OCI-LY7 (cell line): ENCODE measurements around the gene RHOT2. TPM values are rescaled to one million over a fixed set of nuclear protein-coding genes. Genes with fewer than 3 reads are reported as not detected.

ENCODE experiments used
- BruUV-seq: library from RNA; stranded (reverse); fragments of 400-500 nt; replicated peaks from 2 replicates; lab custom pipeline; 2021; lab: Mats Ljungman, UMichigan
- CTCF ChIA-PET: fragments of 300-600 bp; sonication (Branson Sonifier 250); formaldehyde crosslinking; loops from one replicate; lab custom pipeline; 2022; ENCODE audit warnings: antibody characterized with exemption; ENCODE audit not compliant: unreplicated experiment; lab: Charles Lee
- POLR2A ChIA-PET: fragments of 300-600 bp; sonication (Branson Sonifier 250); formaldehyde crosslinking; loops from one replicate; lab custom pipeline; 2022; ENCODE audit warnings: antibody characterized with exemption; lab: Charles Lee
- DNase-seq: peaks from one replicate; pipeline ENCODE4 v3.0.0-alpha.2; 2015; ENCODE audit warnings: low spot score
- H2AFZ ChIP-seq: fragments of 200-600 bp; sonication (generic), shearing (Covaris generic); 2 replicates; pipeline ENCODE4 v1.6.1; 2014; ENCODE audit warnings: mild to moderate bottlenecking, antibody characterized with exemption, low read length, moderate library complexity
- H3K27ac ChIP-seq: fragments of 200-600 bp; sonication (generic); 2 replicates; pipeline ENCODE4 v1.5.1; 2014; ENCODE audit warnings: mixed run types, low read depth, mild to moderate bottlenecking, moderate library complexity, low read length, inconsistent platforms; ENCODE audit not compliant: poor library complexity, severe bottlenecking
- H3K36me3 ChIP-seq: fragments of 200-600 bp; sonication (generic); 2 replicates; pipeline ENCODE4 v1.6.1; 2014; ENCODE audit warnings: mild to moderate bottlenecking, antibody characterized with exemption, low read length, moderate library complexity, mixed read lengths; ENCODE audit not compliant: insufficient read depth
- H3K4me1 ChIP-seq: fragments of 200-600 bp; sonication (generic); 2 replicates; pipeline ENCODE4 v1.5.1; 2014; ENCODE audit warnings: mild to moderate bottlenecking, low read length; ENCODE audit not compliant: insufficient read depth, poor library complexity, severe bottlenecking
- H3K4me2 ChIP-seq: fragments of 200-600 bp; sonication (generic); 2 replicates; pipeline ENCODE4 v1.6.1; 2014; ENCODE audit warnings: mild to moderate bottlenecking, low read length
- H3K4me3 ChIP-seq: fragments of 200-600 bp; sonication (generic); 2 replicates; pipeline ENCODE4 v1.5.1; 2014; ENCODE audit warnings: mild to moderate bottlenecking, low read depth, low read length; ENCODE audit not compliant: poor library complexity, severe bottlenecking
- H3K79me2 ChIP-seq: fragments of 200-600 bp; sonication (generic); 2 replicates; pipeline ENCODE4 v1.6.1; 2016; ENCODE audit warnings: low read depth, mild to moderate bottlenecking, low read length, moderate library complexity, mixed read lengths; ENCODE audit not compliant: insufficient read depth
- H3K9me2 ChIP-seq: fragments of 200-600 bp; sonication (generic); 2 replicates; pipeline ENCODE4 v1.6.1; 2016; ENCODE audit warnings: mild to moderate bottlenecking, low read length, mixed read lengths; ENCODE audit not compliant: insufficient read depth
- H3K9me3 ChIP-seq: fragments of 200-600 bp; sonication (generic); 2 replicates; pipeline ENCODE4 v1.6.1; 2014; ENCODE audit warnings: mild to moderate bottlenecking, mixed run types, low read length, mixed read lengths
- H4K20me1 ChIP-seq: fragments of 200-600 bp; sonication (generic); 2 replicates; pipeline ENCODE4 v1.6.1; 2014; ENCODE audit warnings: mild to moderate bottlenecking, antibody characterized with exemption, low read length, moderate library complexity, mixed read lengths; ENCODE audit not compliant: insufficient read depth
- EZH2phosphoT487 ChIP-seq: fragments of 200-600 bp; sonication (generic); IDR thresholded peaks from 2 replicates; pipeline ENCODE4 v1.6.1; 2018; ENCODE audit warnings: low read depth, borderline replicate concordance, mild to moderate bottlenecking, mixed run types, antibody characterized with exemption, low read length, moderate library complexity, mixed read lengths
- intact Hi-C: fragments of 100-400 bp; cut with micrococcal nuclease; formaldehyde crosslinking; loops from one replicate; pipeline ENCODE4 v1.10.0; 2022; ENCODE audit not compliant: unreplicated experiment
- total RNA-seq, 2 experiments: library from RNA; depleted of rRNA in 1 of 2; stranded (reverse); fragments of >200 nt in 1 of 2; shearing (Covaris generic) in 1 of 2; gene quantifications; 2 replicates each; pipeline ENCODE4 v1.2.3, GENCODE V29; 2014 to 2022
- TF ChIP-seq, protein P1 (sequence below): fragments of 200-600 bp; sonication (generic); conservative IDR thresholded peaks from 2 replicates; pipeline ENCODE4 v1.5.1; 2014; ENCODE audit warnings: mild to moderate bottlenecking, antibody characterized with exemption, low read length, moderate library complexity, mixed read lengths

The RHOT2 gene
- total RNA-seq, 2 experiments from 2014 or later, result 133 to 136 TPM

DNA sequence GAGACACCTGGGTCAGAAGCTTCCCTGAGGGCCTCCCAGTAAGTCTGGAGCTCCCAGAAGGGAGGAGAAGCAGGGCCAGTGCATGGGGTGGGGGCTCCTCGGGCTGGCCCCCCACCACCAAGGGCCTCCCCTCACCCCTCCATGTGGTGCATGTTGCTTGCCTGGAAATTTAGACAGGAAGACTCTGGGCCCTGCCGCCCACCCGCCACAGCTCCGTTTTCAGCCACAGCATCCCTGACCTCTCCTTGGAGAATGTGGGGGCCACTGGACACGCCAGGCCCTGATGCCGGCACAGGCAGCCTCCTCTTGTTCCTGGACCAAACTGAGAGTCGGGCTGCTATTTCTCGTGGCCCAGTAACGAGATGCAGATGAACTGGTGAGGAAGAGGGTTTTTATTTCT, 29.1 kb upstream of the RHOT2 start:
- no peaks in the 10 kb centered on the region for H3K9me2 ChIP-seq
- H3K4me3 ChIP-seq, result peak overlapping the region; percentile 41
- DNase-seq, result no peak
- H3K4me1 ChIP-seq, result peaks cover 54% of the 10 kb centered on the region
- no peaks in the 10 kb centered on the region for H4K20me1 ChIP-seq
- no peak for TF ChIP-seq EZH2phosphoT487
- TF ChIP-seq, protein P1, sequence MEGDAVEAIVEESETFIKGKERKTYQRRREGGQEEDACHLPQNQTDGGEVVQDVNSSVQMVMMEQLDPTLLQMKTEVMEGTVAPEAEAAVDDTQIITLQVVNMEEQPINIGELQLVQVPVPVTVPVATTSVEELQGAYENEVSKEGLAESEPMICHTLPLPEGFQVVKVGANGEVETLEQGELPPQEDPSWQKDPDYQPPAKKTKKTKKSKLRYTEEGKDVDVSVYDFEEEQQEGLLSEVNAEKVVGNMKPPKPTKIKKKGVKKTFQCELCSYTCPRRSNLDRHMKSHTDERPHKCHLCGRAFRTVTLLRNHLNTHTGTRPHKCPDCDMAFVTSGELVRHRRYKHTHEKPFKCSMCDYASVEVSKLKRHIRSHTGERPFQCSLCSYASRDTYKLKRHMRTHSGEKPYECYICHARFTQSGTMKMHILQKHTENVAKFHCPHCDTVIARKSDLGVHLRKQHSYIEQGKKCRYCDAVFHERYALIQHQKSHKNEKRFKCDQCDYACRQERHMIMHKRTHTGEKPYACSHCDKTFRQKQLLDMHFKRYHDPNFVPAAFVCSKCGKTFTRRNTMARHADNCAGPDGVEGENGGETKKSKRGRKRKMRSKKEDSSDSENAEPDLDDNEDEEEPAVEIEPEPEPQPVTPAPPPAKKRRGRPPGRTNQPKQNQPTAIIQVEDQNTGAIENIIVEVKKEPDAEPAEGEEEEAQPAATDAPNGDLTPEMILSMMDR, result no peak
- peak overlapping the region; percentile 73 for H3K27ac ChIP-seq
- BruUV-seq, result no TSS peak
- H3K9me3 ChIP-seq, result no peaks in the 10 kb centered on the region
- H3K36me3 ChIP-seq, result peaks cover 8% of the 10 kb centered on the region; the same call in 1 of the 2 replicates
- H3K79me2 ChIP-seq, result peaks cover 8% of the 10 kb centered on the region; the same call in 1 of the 2 replicates
- intact Hi-C loops, result no loop called here
- H3K4me2 ChIP-seq, result peak overlapping the region; percentile 70
- peak overlapping the region; percentile 84 for H2AFZ ChIP-seq
- POLR2A ChIA-PET, result no interaction called here
- CTCF ChIA-PET, result no interaction called here

DNA sequence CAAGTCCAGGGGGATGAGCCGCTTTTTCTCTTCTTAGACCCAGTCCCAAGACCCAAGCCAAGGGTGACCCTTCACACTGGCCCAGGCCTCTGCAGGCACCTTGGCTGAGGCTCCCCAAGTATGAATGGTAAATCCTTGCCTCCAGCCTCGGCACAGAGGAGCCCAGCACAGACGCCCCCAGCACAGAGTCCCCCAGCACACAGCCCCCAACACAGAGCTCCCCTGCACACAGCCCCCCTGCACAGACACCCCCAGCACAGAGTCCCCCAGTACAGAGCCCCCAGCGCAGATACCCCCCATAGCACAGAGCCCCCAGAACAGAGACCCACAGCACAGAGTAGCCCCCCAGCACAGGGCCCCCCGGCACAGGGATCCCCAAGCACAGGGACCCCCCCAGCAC, 27.3 kb upstream of the RHOT2 start:
- intact Hi-C loops, result no loop called here
- no peaks in the 10 kb centered on the region for H3K9me3 ChIP-seq
- peaks cover 48% of the 10 kb centered on the region for H3K4me1 ChIP-seq
- H3K4me3 ChIP-seq, result peak overlapping the region; percentile 78
- H2AFZ ChIP-seq, result no peak overlapping the region
- no TSS peak for BruUV-seq
- TF ChIP-seq, protein P1, result no peak
- TF ChIP-seq EZH2phosphoT487, result no peak
- H3K36me3 ChIP-seq, result no peaks in the 10 kb centered on the region
- peak overlapping the region; percentile 89 for H3K4me2 ChIP-seq
- no peaks in the 10 kb centered on the region for H3K9me2 ChIP-seq
- H3K79me2 ChIP-seq, result peaks cover 3% of the 10 kb centered on the region; the same call in 1 of the 2 replicates
- H4K20me1 ChIP-seq, result no peaks in the 10 kb centered on the region
- ChIA-PET POLR2A (no interaction called here), CTCF (no interaction called here)
- no peak overlapping the region for H3K27ac ChIP-seq
- DNase-seq, result no peak

DNA sequence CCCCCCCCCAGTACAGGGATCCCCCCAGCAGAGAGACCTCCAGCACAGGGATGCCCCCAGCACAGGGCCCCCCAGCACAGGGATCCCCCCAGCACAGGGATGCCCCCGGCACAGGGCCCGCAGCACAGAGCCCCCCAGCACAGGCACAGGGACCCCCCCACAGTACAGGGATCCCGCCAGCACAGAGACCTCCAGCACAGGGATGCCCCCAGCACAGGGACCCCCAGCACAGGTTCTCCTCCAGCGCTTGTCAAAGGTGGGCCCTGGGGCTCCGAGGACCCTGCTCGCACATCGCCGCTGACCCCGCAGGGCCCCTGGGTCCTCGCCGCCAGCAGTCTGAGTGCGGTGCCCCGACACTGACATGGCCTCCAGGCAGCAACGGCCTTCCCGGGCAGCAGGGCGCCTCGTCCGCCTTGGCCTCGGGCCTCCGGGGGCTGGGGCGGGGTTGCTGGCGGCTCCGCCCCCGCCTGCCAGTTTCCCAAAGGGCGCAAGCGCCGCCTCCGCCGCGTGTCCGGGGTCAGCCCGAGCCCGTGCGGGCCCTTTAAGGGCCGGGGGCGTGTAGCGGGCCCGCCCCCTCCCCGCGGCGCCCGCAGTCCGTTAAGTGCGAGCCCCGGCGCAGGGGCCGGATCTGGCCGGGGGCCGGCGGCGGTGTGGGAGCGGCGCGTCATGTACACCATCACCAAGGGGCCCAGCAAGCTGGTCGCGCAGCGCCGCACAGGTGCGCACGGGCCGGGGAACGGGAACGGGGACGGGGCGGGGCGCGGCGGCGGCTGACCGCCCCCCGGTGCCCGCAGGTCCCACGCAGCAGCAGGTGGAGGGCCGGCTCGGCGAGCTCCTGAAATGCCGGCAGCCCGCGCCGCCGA, 26.4 kb upstream of the RHOT2 start, which contains the start of gene MCRIP2:
TSS of gene MCRIP2 (plus strand) at position 503 of the 863 bp plus-strand sequence. CDS start at position 667, 164 bp downstream.
- POLR2A ChIA-PET, result no interaction called here
- CTCF ChIA-PET, result no interaction called here
- Histone ChIP-seq H3K79me2 (no peaks in the 10 kb centered on the region; the same call in 1 of the 2 replicates), H3K4me3 (peak within 1 kb of the TSS; percentile 78), H2AFZ (peak within 1 kb of the TSS; percentile 74), H4K20me1 (no peaks in the 10 kb centered on the region), H3K9me3 (no peaks in the 10 kb centered on the region), H3K4me1 (peaks cover 48% of the 10 kb centered on the region), H3K4me2 (peak within 1 kb of the TSS; percentile 89), H3K27ac (peak within 1 kb of the TSS; percentile 40), H3K9me2 (no peaks in the 10 kb centered on the region), H3K36me3 (no peaks in the 10 kb centered on the region)
- peak; percentile 85 for DNase-seq
- BruUV-seq, result no TSS peak
- intact Hi-C loops, result no loop called here
- TF ChIP-seq, protein P1, result no peak
- no peak for TF ChIP-seq EZH2phosphoT487
